Spinal cord (tissue), 10 donors: Measurements from ENCODE around the gene LPA. TPM values are rescaled to one million over a fixed set of nuclear protein-coding genes. Genes with fewer than 3 reads are reported as not detected.
"Not testable (repeated sequence)": the region's sequence is repeated elsewhere in the genome, so short reads cannot be mapped to it uniquely, and the experiment has no call there.

Source experiments
- DNase-seq, 6 donors: peaks; one replicate each; pipeline versions ENCODE4 v3.0.0 to v3.0.0-alpha.2; 2013 to 2015; ENCODE audit warnings: low spot score in 6 of 6, low read depth in 4 of 6
- H3K27ac ChIP-seq: one replicate; pipeline ENCODE4 v1.5.1; 2013; ENCODE audit warnings: low read depth, low read length, control low read depth
- H3K27me3 ChIP-seq: one replicate; pipeline ENCODE4 v1.6.1; 2013; ENCODE audit warnings: low read length; ENCODE audit not compliant: control insufficient read depth, insufficient read depth
- H3K36me3 ChIP-seq: one replicate; pipeline ENCODE4 v1.6.1; 2013; ENCODE audit warnings: low read length; ENCODE audit not compliant: control insufficient read depth, insufficient read depth
- H3K4me1 ChIP-seq: one replicate; pipeline ENCODE4 v1.6.1; 2013; ENCODE audit warnings: low read length; ENCODE audit not compliant: control insufficient read depth, insufficient read depth
- H3K4me3 ChIP-seq: one replicate; pipeline ENCODE4 v1.5.1; 2013; ENCODE audit warnings: low read depth, low read length, control low read depth
- H3K9me3 ChIP-seq: one replicate; pipeline ENCODE4 v1.6.1; 2013; ENCODE audit warnings: low read length; ENCODE audit not compliant: control insufficient read depth, insufficient read depth
- WGBS: methylation state at CpG from one replicate; pipeline ENCODE4 v1.1.5; 2013; ENCODE audit warnings: missing lambda C conversion rate; ENCODE audit not compliant: insufficient coverage; 5-methylcytosine and 5-hydroxymethylcytosine counted together
- polyA plus RNA-seq, 2 donors: library from polyadenylated mRNA; unstranded; fragments of 120-200 nt; gene quantifications; one replicate each; pipeline ENCODE4 v1.2.1, GENCODE V29; 2013; ENCODE audit not compliant: insufficient read length in 2 of 2
- total RNA-seq, 2 donors: library from RNA; depleted of rRNA in 1 of 2; stranded (reverse); fragments of 120-200 nt in 1 of 2; fragments of >200 nt in 1 of 2; gene quantifications; one replicate each; pipeline versions ENCODE4 v1.2.3 to v1.2.4, GENCODE V29; 2013 to 2014
- donor health status: healthy.

The LPA gene
- total and polyA plus RNA-seq, 4 donors: 1.2 to 1.5 (median 1.2) TPM

DNA sequence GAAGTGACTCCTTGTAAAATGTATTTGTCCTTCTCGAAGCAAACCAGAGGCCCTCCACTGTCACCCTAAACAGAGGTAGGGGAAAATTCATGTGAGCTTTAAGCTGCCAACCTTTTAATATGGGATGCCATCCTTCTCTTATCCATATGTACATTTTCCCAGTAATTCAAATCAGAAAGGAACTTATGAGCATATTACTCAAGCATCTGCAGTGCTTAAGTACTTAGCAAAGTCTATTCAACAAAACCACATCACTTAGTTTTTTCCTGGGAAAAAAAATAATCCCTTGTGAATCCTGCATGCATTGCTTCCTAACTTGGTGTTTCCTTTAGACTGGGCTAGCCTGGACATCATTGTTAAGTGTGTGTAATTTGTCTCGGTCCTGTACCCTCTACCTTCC, 132.2 kb downstream of the LPA start:
- Histone ChIP-seq H3K27me3 (no peaks in the 10 kb centered on the region), H3K4me1 (no peaks in the 10 kb centered on the region), H3K4me3 (no peak overlapping the region), H3K9me3 (peaks cover 2% of the 10 kb centered on the region), H3K36me3 (no peaks in the 10 kb centered on the region), H3K27ac (no peak overlapping the region)
- no CpG with 5 or more reads among the region's 2 CpGs for WGBS
- DNase-seq: no peak

DNA sequence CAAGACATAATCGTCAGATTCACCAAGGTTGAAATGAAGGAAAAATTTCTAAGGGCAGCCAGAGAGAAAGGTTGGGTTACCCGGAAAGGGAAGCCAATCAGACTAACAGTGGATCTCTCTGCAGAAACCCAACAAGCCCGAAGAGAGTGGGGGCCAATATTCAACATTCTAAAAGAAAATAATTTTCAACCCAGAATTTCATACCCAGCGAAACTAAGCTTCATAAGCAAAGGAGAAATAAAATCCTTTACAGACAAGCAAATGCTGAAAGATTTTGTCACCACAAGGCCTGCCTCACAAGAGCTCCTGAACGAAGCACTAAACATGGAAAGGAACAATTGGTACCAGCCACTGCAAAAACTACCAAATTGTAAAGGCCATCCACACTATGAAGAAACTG, 134.6 kb downstream of the LPA start:
- H3K9me3 ChIP-seq, H3K36me3 ChIP-seq, H3K4me1 ChIP-seq, H3K27ac ChIP-seq, H3K4me3 ChIP-seq, DNase-seq, H3K27me3 ChIP-seq: not testable (repeated sequence)
- WGBS: 89% methylated on average over 5 of the region's 5 CpGs

DNA sequence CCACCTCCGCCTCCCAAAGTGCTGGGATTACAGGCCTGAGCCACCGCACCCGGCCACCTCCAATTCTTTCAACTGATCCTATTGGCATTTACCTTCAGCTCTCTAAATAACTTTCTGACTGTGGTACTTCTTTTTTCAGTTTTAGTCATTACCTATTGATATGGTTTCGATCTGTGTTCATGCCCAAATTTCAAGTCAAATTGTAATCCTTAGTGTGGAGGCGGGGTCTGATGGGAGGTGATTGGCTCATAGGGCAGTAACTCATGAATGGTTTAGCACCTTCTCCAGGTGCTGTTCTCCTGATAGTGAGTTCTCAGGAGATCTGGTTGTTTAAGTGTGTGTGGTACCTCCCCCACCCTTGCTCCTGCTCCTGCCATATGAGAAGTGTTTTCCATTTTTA, 140.9 kb downstream of the LPA start:
- WGBS: 100% methylated on average over 3 of the region's 5 CpGs
- DNase-seq: no peak
- no peaks in the 10 kb centered on the region for H3K36me3 ChIP-seq
- H3K4me1 ChIP-seq: no peaks in the 10 kb centered on the region
- no peak overlapping the region for H3K27ac ChIP-seq
- no peaks in the 10 kb centered on the region for H3K27me3 ChIP-seq
- H3K4me3 ChIP-seq: no peak overlapping the region
- peaks cover 2% of the 10 kb centered on the region for H3K9me3 ChIP-seq

DNA sequence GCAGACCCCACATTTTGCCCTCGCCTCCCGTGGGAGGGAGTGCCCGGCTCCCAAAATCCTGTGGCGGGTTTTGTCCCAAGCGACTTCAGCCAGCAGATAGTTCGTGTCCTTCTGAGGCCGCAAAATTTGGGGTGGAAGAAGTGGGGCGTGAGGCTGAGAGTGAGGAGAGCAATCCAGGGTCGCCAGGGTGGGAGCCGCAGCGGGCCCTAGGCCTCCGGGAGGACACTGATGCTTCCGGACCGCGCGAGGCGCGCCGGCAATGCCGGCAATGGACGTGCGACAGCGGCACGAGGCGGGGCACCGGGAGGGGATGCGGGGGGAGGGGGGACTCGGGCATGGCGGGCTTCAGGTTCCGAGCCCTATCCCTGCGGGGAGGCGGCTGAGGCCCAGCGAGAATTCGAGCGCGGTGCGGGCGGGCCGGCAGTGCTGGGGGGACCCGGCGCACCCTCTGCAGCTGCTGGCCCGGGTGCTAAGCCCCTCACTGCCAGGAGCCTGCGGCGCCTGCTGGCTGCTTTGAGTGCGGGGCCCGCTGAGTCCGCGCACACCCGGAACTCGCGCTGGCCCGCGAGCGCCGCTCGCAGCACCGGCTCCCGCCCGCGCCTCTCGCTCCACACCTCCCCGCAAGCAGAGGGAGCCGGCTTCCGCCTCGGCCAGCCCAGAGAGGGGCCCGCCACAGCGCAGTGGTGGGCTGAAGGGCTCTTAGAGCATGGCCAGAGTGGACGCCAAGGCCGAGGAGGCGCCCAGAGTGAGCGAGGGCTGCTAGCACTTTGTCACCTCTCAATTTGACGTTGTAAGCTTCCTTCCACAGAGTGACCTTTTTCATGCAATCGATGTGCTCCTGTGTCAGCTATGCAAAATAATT, 143.8 kb downstream of the LPA start:
- peak overlapping the region; percentile 65 for H3K4me3 ChIP-seq
- no peaks in the 10 kb centered on the region for H3K9me3 ChIP-seq
- H3K4me1 ChIP-seq: no peaks in the 10 kb centered on the region
- H3K36me3 ChIP-seq: no peaks in the 10 kb centered on the region
- 1% methylated on average over 73 of the region's 73 CpGs for WGBS
- H3K27ac ChIP-seq: peak overlapping the region; percentile 88
- H3K27me3 ChIP-seq: no peaks in the 10 kb centered on the region
- DNase-seq: peak; percentile 65 to 94 (median 70)

DNA sequence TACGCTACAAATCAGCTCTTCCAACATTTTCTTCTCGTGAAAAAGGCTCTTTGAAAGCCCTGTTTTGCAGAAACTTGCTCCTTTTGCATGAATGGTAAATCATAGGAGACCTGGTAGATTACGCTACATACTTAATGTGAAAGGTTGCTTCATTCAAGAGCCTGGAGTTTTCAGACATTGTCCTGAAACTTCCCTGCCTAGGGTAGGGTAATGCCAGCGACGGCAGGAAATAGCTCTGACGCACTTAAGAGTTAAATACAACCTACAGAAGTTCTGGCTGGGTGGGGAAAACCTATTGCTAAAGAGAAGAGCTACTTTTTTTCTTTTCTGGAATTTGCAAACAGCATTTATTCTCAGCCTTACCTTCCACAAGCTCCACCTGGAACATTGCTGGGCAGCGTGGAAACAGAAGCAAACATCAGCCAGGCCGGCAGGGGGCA, 144.5 kb downstream of the LPA start:
- H3K27ac ChIP-seq: peak overlapping the region; percentile 88
- no peaks in the 10 kb centered on the region for H3K36me3 ChIP-seq
- no peaks in the 10 kb centered on the region for H3K9me3 ChIP-seq
- H3K4me3 ChIP-seq: peak overlapping the region; percentile 65
- H3K27me3 ChIP-seq: no peaks in the 10 kb centered on the region
- 11% methylated on average over 3 of the region's 8 CpGs for WGBS
- no peak for DNase-seq
- H3K4me1 ChIP-seq: no peaks in the 10 kb centered on the region

DNA sequence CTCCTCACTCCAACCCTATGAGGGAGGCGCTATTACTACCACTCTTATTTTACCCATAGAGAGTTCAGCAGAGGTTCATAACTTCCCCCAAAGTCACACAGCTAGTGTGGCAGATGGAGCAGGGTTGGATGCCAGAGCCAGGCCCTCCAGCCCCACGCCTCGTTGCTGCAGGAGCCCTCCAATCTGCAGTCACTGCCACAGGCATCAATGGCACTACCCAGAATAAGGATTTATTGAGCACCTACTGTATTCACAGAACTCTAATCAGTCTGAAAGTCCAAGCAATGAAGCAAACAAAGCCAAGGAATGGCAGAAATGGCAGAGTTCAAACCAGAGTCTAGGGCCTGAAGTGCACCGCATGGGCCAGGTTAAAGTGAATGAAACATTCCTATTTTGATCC, 144.9 kb downstream of the LPA start:
- no peak for DNase-seq
- Histone ChIP-seq H3K27ac (no peak overlapping the region), H3K36me3 (no peaks in the 10 kb centered on the region), H3K4me1 (no peaks in the 10 kb centered on the region), H3K4me3 (no peak overlapping the region), H3K27me3 (no peaks in the 10 kb centered on the region), H3K9me3 (no peaks in the 10 kb centered on the region)
- 83% methylated on average over 3 of the region's 4 CpGs for WGBS

DNA sequence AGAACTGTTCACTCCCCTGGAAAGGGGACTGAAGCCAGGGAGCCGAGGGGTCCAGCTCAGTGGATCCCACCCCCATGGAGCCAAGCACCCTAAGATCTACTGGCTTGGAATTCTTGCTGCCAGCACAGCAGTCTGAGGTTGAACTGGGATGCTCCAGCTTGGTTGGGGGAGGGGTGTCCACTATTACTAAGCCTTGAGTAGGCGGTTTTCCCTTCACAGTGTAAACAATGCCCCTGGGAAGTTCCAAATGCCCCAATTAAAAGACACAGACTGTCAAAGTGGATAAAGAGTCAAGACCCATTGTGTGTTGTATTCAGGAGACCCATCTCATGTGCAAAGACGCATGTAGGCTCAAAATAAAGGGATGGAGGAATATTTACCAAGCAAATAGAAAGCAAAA, 150.2 kb downstream of the LPA start:
- Histone ChIP-seq H3K4me3 (no peak overlapping the region), H3K27me3 (no peaks in the 10 kb centered on the region), H3K4me1 (no peaks in the 10 kb centered on the region), H3K36me3 (no peaks in the 10 kb centered on the region), H3K27ac (no peak overlapping the region), H3K9me3 (no peaks in the 10 kb centered on the region)
- WGBS: 100% methylated on average over 1 of the region's 3 CpGs
- DNase-seq: no peak

DNA sequence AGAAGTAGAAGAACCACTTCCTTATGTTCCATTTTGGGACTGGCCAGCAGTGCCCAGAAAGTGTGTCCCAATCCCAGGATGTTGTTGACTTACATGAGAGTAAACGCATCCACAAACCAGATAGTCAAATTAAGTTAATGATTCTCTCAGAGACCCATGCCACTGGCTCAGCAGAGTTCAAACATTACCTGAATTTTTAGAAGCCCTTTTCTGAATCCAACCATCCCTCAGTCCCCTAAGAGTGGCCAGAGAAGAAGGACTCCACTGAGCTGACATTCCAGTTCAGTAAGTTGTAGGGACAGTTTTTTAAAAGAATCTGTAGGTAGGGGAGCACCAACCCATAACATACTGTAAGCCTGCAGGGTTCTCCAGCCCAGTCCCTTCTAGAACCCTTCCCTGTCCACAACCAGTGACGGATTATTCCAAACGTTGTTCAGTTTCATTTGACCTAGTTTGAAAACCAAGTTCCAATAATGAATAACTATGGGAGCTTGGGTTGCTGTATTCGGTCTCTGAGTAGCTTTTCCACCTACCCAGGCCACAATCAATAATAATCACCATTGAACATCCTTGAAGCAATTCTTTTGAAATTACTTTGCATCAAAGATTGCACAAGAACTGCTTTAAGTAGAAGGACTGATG, 153.0 kb downstream of the LPA start:
- Histone ChIP-seq H3K36me3 (no peaks in the 10 kb centered on the region), H3K27ac (no peak overlapping the region), H3K4me3 (no peak overlapping the region), H3K4me1 (no peaks in the 10 kb centered on the region), H3K27me3 (no peaks in the 10 kb centered on the region), H3K9me3 (no peaks in the 10 kb centered on the region)
- WGBS: 75% methylated on average over 2 of the region's 4 CpGs
- no peak for DNase-seq

DNA sequence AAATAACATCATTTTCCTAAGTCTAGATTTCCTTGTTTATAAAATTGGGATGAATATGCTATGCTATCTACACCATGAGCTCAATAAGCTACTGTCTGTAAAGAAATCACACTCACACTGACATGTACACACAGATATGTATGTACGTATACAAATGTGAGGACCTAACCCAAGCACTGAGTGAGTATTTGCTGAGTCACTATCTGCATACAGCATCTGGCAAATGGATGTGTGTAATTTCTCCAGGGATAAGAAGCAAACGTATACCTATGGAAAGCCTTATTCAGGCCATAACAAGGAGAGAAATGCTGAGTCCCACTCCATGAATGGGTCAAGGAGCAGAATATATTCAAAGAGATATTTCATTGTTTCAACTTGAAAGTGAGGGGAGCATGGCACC, 153.9 kb downstream of the LPA start:
- Histone ChIP-seq H3K27ac (no peak overlapping the region), H3K36me3 (no peaks in the 10 kb centered on the region), H3K9me3 (no peaks in the 10 kb centered on the region), H3K4me1 (no peaks in the 10 kb centered on the region), H3K27me3 (no peaks in the 10 kb centered on the region), H3K4me3 (no peak overlapping the region)
- no CpG with 5 or more reads among the region's 2 CpGs for whole genome bisulfite sequencing
- DNase-seq: no peak

DNA sequence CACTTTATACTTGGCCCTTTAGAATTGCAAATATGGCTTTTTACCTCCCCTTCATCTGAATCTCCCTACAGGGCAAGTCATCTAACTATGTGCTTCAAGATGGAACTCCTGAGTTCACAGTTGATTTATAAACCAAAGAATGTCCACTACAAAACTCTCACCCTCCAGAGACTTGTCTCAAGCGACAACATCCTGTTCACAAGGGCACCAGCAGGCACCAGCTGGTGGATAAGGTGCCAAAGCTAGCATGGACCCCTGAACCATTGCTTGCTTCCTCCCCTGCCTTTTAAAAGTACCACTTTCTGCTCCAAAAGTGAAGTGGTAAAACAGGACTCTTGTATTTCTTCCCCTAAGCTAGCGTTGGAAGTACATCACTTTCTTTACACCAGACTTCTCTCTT, 154.5 kb downstream of the LPA start:
- Histone ChIP-seq H3K36me3 (no peaks in the 10 kb centered on the region), H3K27ac (no peak overlapping the region), H3K27me3 (no peaks in the 10 kb centered on the region), H3K4me1 (no peaks in the 10 kb centered on the region), H3K4me3 (no peak overlapping the region), H3K9me3 (no peaks in the 10 kb centered on the region)
- no peak for DNase-seq
- 83% methylated on average over 1 of the region's 2 CpGs for WGBS
